Tibial nerve (tissue), 4 donors: ENCODE results near the gene TC2N.

Experiments
- CTCF ChIP-seq, 5 experiments: fragments of 200-600 bp in 3 of 5; fragments of 450-650 bp in 2 of 5; sonication (generic) in 3 of 5; IDR thresholded peaks; one replicate each; pipeline ENCODE4 v1.5.1; 2016 to 2019; ENCODE audit warnings: antibody characterized with exemption in 5 of 5, mild to moderate bottlenecking in 3 of 5, moderate library complexity in 2 of 5
- EP300 ChIP-seq, 2 donors: sonication (generic); formaldehyde crosslinking; IDR thresholded peaks; one replicate each; pipeline ENCODE4 v1.6.1; 2017; ENCODE audit warnings: antibody characterized with exemption in 2 of 2, mild to moderate bottlenecking in 1 of 2
- POLR2A ChIP-seq, 2 donors: fragments of 450-650 bp; IDR thresholded peaks; one replicate each; pipeline ENCODE4 v1.6.1; 2017; ENCODE audit warnings: antibody characterized with exemption in 2 of 2, mild to moderate bottlenecking in 2 of 2, moderate library complexity in 2 of 2

DNA sequence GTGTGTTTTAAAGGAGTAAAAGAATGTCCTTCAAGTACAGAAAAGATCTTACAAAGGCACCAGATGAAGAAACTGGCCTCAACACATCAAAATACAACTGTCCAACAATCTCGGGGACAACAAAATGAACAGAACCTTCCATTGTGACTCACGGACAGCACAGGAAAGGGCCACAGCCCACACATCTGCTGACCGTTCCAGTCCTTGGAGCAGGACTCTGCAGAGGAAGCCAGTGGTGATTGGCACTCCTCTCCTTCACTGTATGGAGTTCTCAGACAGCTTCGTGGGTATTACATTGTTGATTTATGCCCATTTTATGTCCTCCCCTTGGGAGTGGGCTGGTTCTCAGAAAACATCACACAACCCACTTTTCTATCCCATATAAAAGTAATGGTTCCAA is 32.5 kb upstream of the TC2N start:
- no peak for TF ChIP-seq POLR2A (IDR thresholded peaks at IDR 0.05)
- no peak for TF ChIP-seq CTCF (IDR thresholded peaks at IDR 0.05)
- TF ChIP-seq EP300 (IDR thresholded peaks at IDR 0.05) = peak in 1 of 2 donors; percentile 62
